GM19043 (cell line): ENCODE data around the gene SCO2.

ENCODE experiments used
- ATAC-seq: cut with Tn5 transposase; IDR thresholded peaks from one replicate; pipeline ENCODE4 v1.9.1; 2021; ENCODE audit warnings: low read depth; ENCODE audit not compliant: unreplicated experiment

Gene SCO2

GRCh38 chr22:50532824-50533796 is 7.7 kb upstream of the SCO2 start:
- ATAC-seq, result no peak

GRCh38 chr22:50531962-50532674 is 6.7 kb upstream of the SCO2 start:
- no peak for ATAC-seq

GRCh38 chr22:50531546-50531961 is 6.2 kb upstream of the SCO2 start:
- ATAC-seq, result no peak

GRCh38 chr22:50530877-50531545 is 5.6 kb upstream of the SCO2 start:
- ATAC-seq, result no peak

- ATAC-seq, result no peak
These were observed 5.1 kb upstream of the SCO2 start for GRCh38 chr22:50530580-50530876.

GRCh38 chr22:50529897-50530579 is 4.6 kb upstream of the SCO2 start, which contains the start of gene TYMP:
Gene TYMP (minus strand): TSS chr22:50530012. CDS start chr22:50529709, 303 bp downstream.
- ATAC-seq, result no peak

GRCh38 chr22:50529416-50529896 is 4.1 kb upstream of the SCO2 start:
- ATAC-seq, result no peak

- no peak for ATAC-seq
These were observed 3.5 kb upstream of the SCO2 start for GRCh38 chr22:50528682-50529415.

- ATAC-seq, result no peak
These were observed 2.7 kb upstream of the SCO2 start for GRCh38 chr22:50527921-50528681.

- no peak for ATAC-seq
These were observed 1.7 kb upstream of the SCO2 start for GRCh38 chr22:50526834-50527801.

- peak; percentile 28 for ATAC-seq
These were observed 873 bp upstream of the SCO2 start for GRCh38 chr22:50526108-50526833.

- no peak for ATAC-seq
These were observed 385 bp upstream of the SCO2 start for GRCh38 chr22:50525858-50526107.

GRCh38 chr22:50524676-50525103 is 708 bp downstream of the SCO2 start:
- ATAC-seq, result no peak

- ATAC-seq, result no peak
These were observed 1.4 kb downstream of the SCO2 start for GRCh38 chr22:50523806-50524675.

- ATAC-seq, result no peak
These were observed 2.0 kb downstream of the SCO2 start for GRCh38 chr22:50523458-50523805.

- ATAC-seq, result no peak
These were observed 2.5 kb downstream of the SCO2 start for GRCh38 chr22:50522806-50523438.
